ENCODE results near the gene RGS6. TPM values are rescaled to one million over a fixed set of nuclear protein-coding genes. Genes with fewer than 3 reads are reported as not detected.

RGS6 gene
- total RNA-seq, 3 donors from 2014 or later: 3.4 to 9.2 (median 4.5) TPM

- DNase-seq (ENCODE audit: low spot score in 2 of 2): no peak
- Histone ChIP-seq H3K27ac (no peak overlapping the region), H3K9me3 (no peaks in the 10 kb centered on the region), H3K4me1 (no peaks in the 10 kb centered on the region), H3K27me3 (no peaks in the 10 kb centered on the region), H3K36me3 (no peaks in the 10 kb centered on the region), H3K4me3 (no peak overlapping the region)
- intact Hi-C loops (cut with DNase I; ENCODE audit: low total_unique reads): no loop called here
- TF ChIP-seq CTCF (IDR thresholded peaks at IDR 0.05): no peak
Observed at GRCh38 chr14:72380456-72380855, 448.2 kb downstream of the RGS6 start.

GRCh38 chr14:72383865-72384264 is 451.6 kb downstream of the RGS6 start:
- TF ChIP-seq CTCF (IDR thresholded peaks at IDR 0.05): no peak
- TF ChIP-seq POLR2AphosphoS5 (IDR thresholded peaks at IDR 0.05): no peak
- TF ChIP-seq POLR2A (IDR thresholded peaks at IDR 0.05): no peak
- H3K36me3 ChIP-seq: no peaks in the 10 kb centered on the region

GRCh38 chr14:72387726-72388125 is 455.5 kb downstream of the RGS6 start:
- no peak overlapping the region for H3K4me3 ChIP-seq
- no peaks in the 10 kb centered on the region for H3K36me3 ChIP-seq
- H3K9me3 ChIP-seq: no peaks in the 10 kb centered on the region
- TF ChIP-seq POLR2A (IDR thresholded peaks at IDR 0.05) (no peak), POLR2AphosphoS5 (IDR thresholded peaks at IDR 0.05) (no peak), CTCF (IDR thresholded peaks at IDR 0.05) (no peak)
- no peak for DNase-seq (ENCODE audit: low spot score in 2 of 2)
- H3K27ac ChIP-seq: no peak overlapping the region
- no peaks in the 10 kb centered on the region for H3K4me1 ChIP-seq
- no peaks in the 10 kb centered on the region for H3K27me3 ChIP-seq
- intact Hi-C loops (cut with DNase I; ENCODE audit: low total_unique reads): no loop called here

More at GRCh38 chr14:72383865-72384264, 451.6 kb downstream of the RGS6 start:
- intact Hi-C loops (cut with DNase I; ENCODE audit: low total_unique reads): no loop called here
- H3K27me3 ChIP-seq: no peaks in the 10 kb centered on the region
- no peak overlapping the region for H3K27ac ChIP-seq
- H3K4me3 ChIP-seq: no peak overlapping the region
- no peaks in the 10 kb centered on the region for H3K9me3 ChIP-seq
- no peaks in the 10 kb centered on the region for H3K4me1 ChIP-seq
- no peak for DNase-seq (ENCODE audit: low spot score in 2 of 2)

- intact Hi-C loops (cut with DNase I; ENCODE audit: low total_unique reads): no loop called here
Observed at GRCh38 chr14:72389200-72389599, 457.0 kb downstream of the RGS6 start.

GRCh38 chr14:72401101-72401625 is 468.9 kb downstream of the RGS6 start:
- no peak overlapping the region for H3K4me3 ChIP-seq
- H3K27ac ChIP-seq: no peak overlapping the region
- intact Hi-C loops (cut with DNase I; ENCODE audit: low total_unique reads): no loop called here
- H3K27me3 ChIP-seq: no peaks in the 10 kb centered on the region
- no peak for DNase-seq (ENCODE audit: low spot score in 2 of 2)
- H3K9me3 ChIP-seq: no peaks in the 10 kb centered on the region
- TF ChIP-seq POLR2A (IDR thresholded peaks at IDR 0.05) (no peak), CTCF (IDR thresholded peaks at IDR 0.05) (no peak), POLR2AphosphoS5 (IDR thresholded peaks at IDR 0.05) (no peak)
- H3K36me3 ChIP-seq: no peaks in the 10 kb centered on the region
- H3K4me1 ChIP-seq: no peaks in the 10 kb centered on the region

More at GRCh38 chr14:72389200-72389599, 457.0 kb downstream of the RGS6 start:
- no peak overlapping the region for H3K27ac ChIP-seq
- no peaks in the 10 kb centered on the region for H3K27me3 ChIP-seq
- no peaks in the 10 kb centered on the region for H3K4me1 ChIP-seq
- H3K36me3 ChIP-seq: no peaks in the 10 kb centered on the region
- peaks cover 0 to 8% of the 10 kb centered on the region in 2 donors for H3K9me3 ChIP-seq
- no peak for DNase-seq (ENCODE audit: low spot score in 2 of 2)
- TF ChIP-seq CTCF (IDR thresholded peaks at IDR 0.05): no peak
- no peak for TF ChIP-seq POLR2AphosphoS5 (IDR thresholded peaks at IDR 0.05)
- no peak for TF ChIP-seq POLR2A (IDR thresholded peaks at IDR 0.05)
- no peak overlapping the region for H3K4me3 ChIP-seq

All from breast epithelium (tissue), 4 donors.